Ishikawa (cell line): Measurements from ENCODE around the gene PIGX.

ENCODE experiments used
- CEBPB ChIP-seq: IDR thresholded peaks from 2 replicates; pipeline ENCODE4 v1.6.1; 2012
- EP300 ChIP-seq: IDR thresholded peaks from 2 replicates; pipeline ENCODE4 v1.6.1; 2012; ENCODE audit warnings: borderline replicate concordance
- NFIC ChIP-seq: IDR thresholded peaks from 2 replicates; pipeline ENCODE4 v1.6.1; 2012
- REST ChIP-seq: IDR thresholded peaks from 2 replicates; pipeline ENCODE4 v1.6.1; 2012; ENCODE audit warnings: low read depth, mild to moderate bottlenecking
- TAF1 ChIP-seq: IDR thresholded peaks from 2 replicates; pipeline ENCODE4 v1.6.1; 2012; ENCODE audit warnings: low read depth, mild to moderate bottlenecking

GRCh38 chr3:196753201-196753600, 41.0 kb downstream of the PIGX start:
- TF ChIP-seq TAF1 (no peak), NFIC (no peak), REST (no peak), CEBPB (no peak), EP300 (no peak)
